Stimulated activated naive CD8-positive, alpha-beta T cell treated with anti-CD3 and anti-CD28 coated beads, Interleukin-15, amount 100 ng/mL, for 72 hours (primary cell): ENCODE results near the gene VMP1.

Experiments
- ATAC-seq: fragments of 150-1000 bp; cut with Tn5 transposase; 2 replicates; pipeline ENCODE4 v1.10.0; 2021; ENCODE audit warnings: mild to moderate bottlenecking, moderate library complexity
- DNase-seq, 2 donors: peaks; one replicate each; pipeline ENCODE4 v3.0.0; 2021 to 2022
- H3K27ac Mint-ChIP-seq, 2 donors: one replicate each; pipeline ENCODE4 v1.8.0; 2022; ENCODE audit warnings: mild to moderate bottlenecking in 2 of 2, mixed read lengths in 2 of 2, moderate library complexity in 2 of 2
- H3K27me3 Mint-ChIP-seq: one replicate; pipeline ENCODE4 v1.8.0; 2022; ENCODE audit warnings: mixed read lengths
- H3K4me1 Mint-ChIP-seq: one replicate; pipeline ENCODE4 v1.8.0; 2022; ENCODE audit warnings: mild to moderate bottlenecking, mixed read lengths
- H3K4me3 Mint-ChIP-seq, 2 donors: one replicate each; pipeline ENCODE4 v1.8.0; 2022; ENCODE audit warnings: mild to moderate bottlenecking in 2 of 2, mixed read lengths in 2 of 2, moderate library complexity in 1 of 2
- H3K9me3 Mint-ChIP-seq, 2 donors: one replicate each; pipeline ENCODE4 v1.8.0; 2022; ENCODE audit warnings: mixed read lengths in 2 of 2

The VMP1 gene

DNA sequence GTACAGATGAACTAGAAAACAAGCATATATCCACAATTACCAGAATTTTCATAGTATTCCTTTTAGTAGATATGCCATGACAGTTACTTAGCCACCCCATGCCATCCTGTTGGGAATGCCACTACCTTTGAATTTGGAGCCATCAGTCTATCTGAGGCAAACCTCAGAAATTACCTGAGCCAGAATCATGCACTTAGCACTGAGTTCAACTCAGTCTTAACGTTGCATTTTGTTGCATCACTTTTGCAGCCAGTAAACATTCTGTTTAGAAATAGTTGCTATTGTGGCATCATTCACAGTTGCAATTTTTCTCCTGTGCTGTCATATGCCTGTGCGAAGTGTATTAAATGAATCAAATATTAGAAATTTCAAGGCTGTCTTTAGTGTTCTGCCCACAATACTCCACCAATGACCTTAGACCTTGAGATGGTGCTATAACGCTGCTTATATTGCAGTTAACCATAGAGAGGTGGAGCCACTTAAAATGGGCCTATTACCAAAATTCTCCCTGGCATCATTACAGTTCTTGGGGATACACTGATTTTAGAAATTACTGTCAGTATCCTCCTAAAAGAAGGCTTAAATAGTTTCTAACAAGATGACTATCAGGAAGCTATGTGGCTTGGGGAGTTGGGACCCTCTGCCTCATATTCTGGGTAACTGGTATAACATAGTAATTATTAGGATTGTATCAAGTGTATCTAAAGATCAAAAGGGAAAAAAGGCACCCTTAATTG lies 11.3 kb upstream of the VMP1 start:
- Mint-ChIP-seq H3K9me3 (no peaks in the 10 kb centered on the region), H3K4me1 (peaks cover 53% of the 10 kb centered on the region), H3K4me3 (no peak overlapping the region), H3K27me3 (no peaks in the 10 kb centered on the region), H3K27ac (peak overlapping the region; percentile 92 to 94)
- ATAC-seq, result peak; percentile 57
- DNase-seq, result no peak

GRCh38 chr17:59696682-59697277 lies 10.7 kb upstream of the VMP1 start:
- no peak for ATAC-seq

GRCh38 chr17:59698143-59698542 lies 9.3 kb upstream of the VMP1 start:
- Mint-ChIP-seq H3K9me3 (no peaks in the 10 kb centered on the region), H3K27ac (peak overlapping the region; percentile 13 to 84), H3K4me1 (peaks cover 74% of the 10 kb centered on the region), H3K27me3 (no peaks in the 10 kb centered on the region), H3K4me3 (peak overlapping the region in 1 of 2 donors; percentile 7)
- ATAC-seq (no peak), DNase-seq (no peak)

More at GRCh38 chr17:59696682-59697277, 10.7 kb upstream of the VMP1 start:
- no peak for DNase-seq
- H3K27ac Mint-ChIP-seq, result peak overlapping the region; percentile 92 to 94
- peaks cover 60% of the 10 kb centered on the region for H3K4me1 Mint-ChIP-seq
- no peaks in the 10 kb centered on the region for H3K27me3 Mint-ChIP-seq
- no peaks in the 10 kb centered on the region for H3K9me3 Mint-ChIP-seq
- H3K4me3 Mint-ChIP-seq, result no peak overlapping the region

GRCh38 chr17:59699218-59699617 lies 8.2 kb upstream of the VMP1 start:
- Mint-ChIP-seq H3K4me3 (peak overlapping the region in 1 of 2 donors; percentile 1), H3K9me3 (no peaks in the 10 kb centered on the region), H3K27ac (peak overlapping the region in 1 of 2 donors; percentile 58), H3K27me3 (no peaks in the 10 kb centered on the region), H3K4me1 (peaks cover 85% of the 10 kb centered on the region)
- DNase-seq (no peak), ATAC-seq (no peak)

DNA sequence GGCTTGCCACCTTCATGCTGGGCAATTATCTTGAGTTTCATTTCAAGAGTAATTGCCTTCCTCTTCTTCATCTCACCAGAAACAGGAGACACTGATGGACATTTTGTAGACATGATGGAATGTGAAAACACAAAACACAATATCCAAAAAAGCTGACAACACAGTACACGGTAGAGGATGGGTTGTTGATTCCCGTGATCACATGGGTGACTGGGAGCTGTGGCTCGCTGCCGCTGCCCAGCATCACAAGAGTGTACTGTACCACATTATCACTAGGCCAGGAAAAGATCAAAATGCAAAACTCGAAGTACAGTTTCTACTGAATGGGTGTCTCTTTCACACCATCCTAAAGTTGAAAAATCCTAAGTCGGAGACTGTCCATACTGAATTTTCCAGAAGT lies 7.7 kb upstream of the VMP1 start:
- Mint-ChIP-seq H3K9me3 (no peaks in the 10 kb centered on the region), H3K27me3 (no peaks in the 10 kb centered on the region), H3K4me1 (peaks cover 85% of the 10 kb centered on the region), H3K27ac (peak overlapping the region in 1 of 2 donors; percentile 30), H3K4me3 (no peak overlapping the region)
- DNase-seq, result no peak
- no peak for ATAC-seq

DNA sequence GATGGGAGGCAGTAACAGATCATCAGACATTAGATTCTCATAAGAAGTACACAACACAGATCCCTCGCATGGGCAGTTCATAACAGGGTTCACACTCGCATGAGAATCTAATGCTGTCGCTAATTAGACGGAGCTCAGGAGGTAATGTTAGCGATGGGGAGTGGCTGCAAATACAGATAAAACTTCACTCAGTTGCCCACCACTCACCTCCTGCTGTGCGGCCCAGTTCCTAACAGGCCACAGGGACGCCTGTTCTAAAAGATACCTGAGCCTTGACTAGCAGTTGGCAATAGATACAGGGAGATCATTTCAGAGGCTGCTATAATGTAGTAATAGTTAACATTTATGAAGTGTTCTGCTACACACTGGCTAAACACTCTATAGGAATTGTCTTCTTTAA lies 5.2 kb upstream of the VMP1 start:
- H3K27ac Mint-ChIP-seq, result no peak overlapping the region
- peaks cover 94% of the 10 kb centered on the region for H3K4me1 Mint-ChIP-seq
- ATAC-seq, result no peak

GRCh38 chr17:59707971-59708430 lies 547 bp downstream of the VMP1 start:
- DNase-seq (no peak), ATAC-seq (no peak)
- Mint-ChIP-seq H3K9me3 (no peaks in the 10 kb centered on the region), H3K4me3 (peak overlapping the region; percentile 94 to 99), H3K4me1 (peaks cover 57% of the 10 kb centered on the region), H3K27ac (peak overlapping the region; percentile 98 to 99), H3K27me3 (no peaks in the 10 kb centered on the region)

More for the DNA sequence above, 5.2 kb upstream of the VMP1 start:
- Mint-ChIP-seq H3K9me3 (no peaks in the 10 kb centered on the region), H3K4me3 (no peak overlapping the region), H3K27me3 (no peaks in the 10 kb centered on the region)
- DNase-seq, result no peak

GRCh38 chr17:59711936-59712335 lies 4.5 kb downstream of the VMP1 start:
- Mint-ChIP-seq H3K4me3 (no peak overlapping the region), H3K27ac (no peak overlapping the region), H3K4me1 (peaks cover 30% of the 10 kb centered on the region), H3K9me3 (no peaks in the 10 kb centered on the region), H3K27me3 (no peaks in the 10 kb centered on the region)
- no peak for ATAC-seq
- no peak for DNase-seq

- no peak overlapping the region for H3K4me3 Mint-ChIP-seq
- no peak overlapping the region for H3K27ac Mint-ChIP-seq
- H3K4me1 Mint-ChIP-seq, result peaks cover 30% of the 10 kb centered on the region
- no peaks in the 10 kb centered on the region for H3K27me3 Mint-ChIP-seq
- DNase-seq, result no peak
- no peaks in the 10 kb centered on the region for H3K9me3 Mint-ChIP-seq
- ATAC-seq, result no peak
Measured at GRCh38 chr17:59712862-59713261, 5.4 kb downstream of the VMP1 start.

GRCh38 chr17:59714255-59714654 lies 6.8 kb downstream of the VMP1 start:
- H3K27ac Mint-ChIP-seq, result no peak overlapping the region
- no peaks in the 10 kb centered on the region for H3K9me3 Mint-ChIP-seq
- H3K4me3 Mint-ChIP-seq, result no peak overlapping the region
- DNase-seq (no peak), ATAC-seq (no peak)
- H3K4me1 Mint-ChIP-seq, result peaks cover 23% of the 10 kb centered on the region
- no peaks in the 10 kb centered on the region for H3K27me3 Mint-ChIP-seq

DNA sequence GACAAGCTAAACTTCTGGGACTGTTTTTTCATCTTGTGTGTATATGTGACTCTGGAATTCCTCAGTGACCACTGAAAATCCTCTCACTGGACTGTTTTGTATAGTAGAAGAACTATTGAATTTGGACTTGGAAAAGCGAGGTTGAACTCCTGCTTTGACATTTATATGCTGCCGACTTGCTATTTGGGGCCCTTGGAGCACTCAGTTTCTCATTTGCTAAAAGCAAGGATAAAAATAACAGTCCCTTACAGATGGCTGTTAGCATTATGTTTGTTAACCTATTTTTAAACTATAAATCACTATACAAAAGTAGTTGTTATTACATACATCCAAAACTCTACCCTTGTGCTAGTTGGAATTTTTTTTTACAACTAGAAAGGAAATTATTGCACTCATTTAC lies 9.0 kb downstream of the VMP1 start:
- no peaks in the 10 kb centered on the region for H3K9me3 Mint-ChIP-seq
- no peak overlapping the region for H3K4me3 Mint-ChIP-seq
- H3K27me3 Mint-ChIP-seq, result no peaks in the 10 kb centered on the region
- ATAC-seq (no peak), DNase-seq (no peak)
- peaks cover 16% of the 10 kb centered on the region for H3K4me1 Mint-ChIP-seq
- H3K27ac Mint-ChIP-seq, result no peak overlapping the region

- no peak overlapping the region for H3K4me3 Mint-ChIP-seq
- peaks cover 16% of the 10 kb centered on the region for H3K4me1 Mint-ChIP-seq
- H3K27ac Mint-ChIP-seq, result no peak overlapping the region
- DNase-seq, result no peak
- ATAC-seq, result no peak
- H3K9me3 Mint-ChIP-seq, result no peaks in the 10 kb centered on the region
- H3K27me3 Mint-ChIP-seq, result no peaks in the 10 kb centered on the region
Measured at GRCh38 chr17:59719526-59719925, 12.1 kb downstream of the VMP1 start.

DNA sequence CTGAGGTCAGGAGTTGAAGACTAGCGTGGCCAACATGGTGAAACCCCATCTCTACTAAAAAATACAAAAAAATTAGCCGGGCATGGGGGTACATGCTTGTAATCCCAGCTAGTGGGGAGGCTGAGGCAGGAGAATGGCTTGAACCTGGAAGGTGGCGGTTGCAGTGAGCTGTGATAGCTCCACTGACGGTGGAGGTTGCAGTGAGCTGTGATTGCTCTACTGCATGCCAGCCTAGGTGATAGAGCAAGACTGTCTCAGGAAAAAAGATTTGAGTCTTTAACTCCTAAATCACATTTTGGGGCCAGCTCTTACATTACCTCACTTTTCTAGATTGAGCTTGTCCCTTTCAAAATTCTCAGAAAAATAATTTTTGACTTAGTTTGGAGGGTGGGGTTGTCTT lies 15.2 kb downstream of the VMP1 start:
- Mint-ChIP-seq H3K27ac (no peak overlapping the region), H3K27me3 (no peaks in the 10 kb centered on the region), H3K4me3 (no peak overlapping the region), H3K9me3 (no peaks in the 10 kb centered on the region), H3K4me1 (peaks cover 7% of the 10 kb centered on the region)
- DNase-seq (no peak), ATAC-seq (no peak)

DNA sequence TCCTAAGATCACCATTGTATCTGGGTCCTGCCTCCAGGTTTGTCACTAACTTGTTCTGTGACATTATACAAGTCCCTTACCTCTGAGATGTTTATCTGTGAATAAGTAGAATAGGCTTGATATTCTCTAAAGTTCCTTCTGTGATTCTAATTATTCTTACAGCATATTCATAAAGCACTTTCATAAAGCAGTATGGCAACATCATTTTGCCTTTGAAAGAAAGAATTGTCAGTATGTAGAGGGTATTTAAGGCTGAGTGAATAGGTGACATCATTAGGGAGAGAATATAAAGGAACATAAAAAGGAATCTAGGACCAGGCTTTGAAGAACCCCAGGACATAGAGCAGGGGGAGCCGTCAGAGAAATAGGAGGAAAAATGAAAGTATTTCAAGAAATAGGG lies 15.6 kb downstream of the VMP1 start:
- ATAC-seq, result no peak
- H3K9me3 Mint-ChIP-seq, result no peaks in the 10 kb centered on the region
- DNase-seq, result no peak

GRCh38 chr17:59723607-59724006 lies 16.2 kb downstream of the VMP1 start:
- Mint-ChIP-seq H3K27me3 (no peaks in the 10 kb centered on the region), H3K9me3 (no peaks in the 10 kb centered on the region), H3K4me3 (no peak overlapping the region), H3K27ac (no peak overlapping the region), H3K4me1 (peaks cover 7% of the 10 kb centered on the region)
- DNase-seq (no peak), ATAC-seq (no peak)

More for the DNA sequence above, 15.6 kb downstream of the VMP1 start:
- Mint-ChIP-seq H3K4me1 (peaks cover 7% of the 10 kb centered on the region), H3K27me3 (no peaks in the 10 kb centered on the region), H3K27ac (no peak overlapping the region), H3K4me3 (no peak overlapping the region)

- Mint-ChIP-seq H3K27ac (no peak overlapping the region), H3K27me3 (no peaks in the 10 kb centered on the region), H3K4me1 (peaks cover 16% of the 10 kb centered on the region), H3K9me3 (no peaks in the 10 kb centered on the region), H3K4me3 (no peak overlapping the region)
- ATAC-seq (no peak), DNase-seq (no peak)
Measured at GRCh38 chr17:59725691-59726090, 18.2 kb downstream of the VMP1 start.
